T-helper 2 cell (primary cell): ENCODE data around the gene POLR3C.

ENCODE experiments used
- DNase-seq, 5 experiments: peaks; one replicate each; pipeline versions ENCODE4 v3.0.0 to v3.0.0-alpha.2; 2012 to 2022

The POLR3C gene

DNA sequence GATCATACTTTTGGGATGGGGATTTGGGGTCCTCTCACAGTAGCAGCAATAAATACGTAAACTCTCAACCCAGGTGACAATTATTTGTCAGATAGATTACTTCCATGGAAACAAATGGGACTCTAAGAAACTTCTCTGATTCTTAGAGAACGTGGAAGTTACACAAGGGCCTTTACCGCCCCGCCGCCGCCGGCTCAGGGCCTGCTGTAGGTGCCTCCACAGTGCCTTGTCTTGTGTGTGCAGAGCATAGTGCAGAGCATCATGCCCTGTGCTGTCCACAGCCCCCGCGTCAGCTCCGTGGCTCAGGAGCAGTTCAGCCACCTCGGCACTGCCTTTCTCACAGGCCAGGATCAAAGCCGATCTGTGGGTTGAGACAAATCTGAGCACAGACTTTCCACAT lies 50.6 kb downstream of the POLR3C start:
- no peak for DNase-seq

DNA sequence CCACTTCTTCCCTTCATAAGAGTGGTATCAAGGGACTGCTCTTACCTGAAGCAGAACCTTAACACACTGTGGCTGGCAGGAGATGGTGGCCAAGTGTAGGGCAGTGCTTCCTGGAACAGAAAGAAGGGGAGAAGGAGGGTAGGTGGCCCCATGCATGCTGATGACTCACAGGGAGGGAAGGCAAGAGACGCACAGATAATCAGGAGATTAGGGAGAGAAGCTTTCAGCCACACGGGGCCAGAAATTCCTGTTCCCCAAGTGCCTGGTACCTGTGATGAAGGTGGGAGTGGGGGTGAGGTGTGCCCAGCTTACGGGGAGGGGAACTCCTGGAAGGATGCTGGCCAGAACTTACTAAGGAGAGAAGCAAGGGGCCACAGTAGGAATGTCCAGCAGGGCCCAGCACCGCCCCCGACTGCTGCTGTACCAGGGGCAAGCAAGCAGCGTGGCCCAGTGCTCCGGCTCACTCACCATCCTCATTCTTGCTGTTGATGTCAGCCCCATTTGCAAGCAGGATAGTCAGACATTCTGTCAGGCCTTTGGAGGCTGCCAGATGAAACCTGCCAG lies 54.0 kb downstream of the POLR3C start:
- DNase-seq, result no peak

GRCh38 chr1:145878724-145879123 lies 54.7 kb downstream of the POLR3C start:
- DNase-seq, result no peak

- DNase-seq, result no peak
Observed at GRCh38 chr1:145879775-145880174, 55.8 kb downstream of the POLR3C start.

- no peak for DNase-seq
Observed at GRCh38 chr1:145884675-145885074, 60.7 kb downstream of the POLR3C start.

- peak; percentile 72 to 86 (median 85) for DNase-seq
Observed at GRCh38 chr1:145885738-145886287, 61.8 kb downstream of the POLR3C start, which contains the start of gene ANKRD35. TSS of gene ANKRD35 (minus strand) at chr1:145885866. CDS start at chr1:145885758, 108 bp downstream.

GRCh38 chr1:145886390-145886789 lies 62.4 kb downstream of the POLR3C start:
- no peak for DNase-seq

- DNase-seq, result no peak
Observed at GRCh38 chr1:145886816-145887215, 62.8 kb downstream of the POLR3C start.

- no peak for DNase-seq
Observed at GRCh38 chr1:145887631-145888030, 63.6 kb downstream of the POLR3C start.

DNA sequence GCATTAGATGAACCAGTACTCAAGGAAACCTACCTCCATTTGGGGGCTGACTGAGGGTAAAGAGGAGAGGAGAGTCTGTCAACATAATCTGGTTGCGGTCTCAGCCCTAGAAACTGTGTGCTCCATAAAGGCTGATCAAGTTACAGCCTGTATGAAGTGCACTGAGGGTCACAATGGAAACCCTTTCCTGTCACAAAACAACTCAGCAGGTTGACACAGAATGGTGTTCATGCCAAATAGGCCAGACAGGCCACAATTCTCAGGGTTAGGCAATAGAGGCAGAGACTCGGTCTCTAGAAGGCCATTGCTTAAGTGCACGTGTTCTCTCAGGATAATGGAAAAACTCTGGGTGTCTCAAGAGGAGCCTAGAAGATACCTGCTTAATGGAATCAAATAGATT lies 65.7 kb downstream of the POLR3C start:
- no peak for DNase-seq

DNA sequence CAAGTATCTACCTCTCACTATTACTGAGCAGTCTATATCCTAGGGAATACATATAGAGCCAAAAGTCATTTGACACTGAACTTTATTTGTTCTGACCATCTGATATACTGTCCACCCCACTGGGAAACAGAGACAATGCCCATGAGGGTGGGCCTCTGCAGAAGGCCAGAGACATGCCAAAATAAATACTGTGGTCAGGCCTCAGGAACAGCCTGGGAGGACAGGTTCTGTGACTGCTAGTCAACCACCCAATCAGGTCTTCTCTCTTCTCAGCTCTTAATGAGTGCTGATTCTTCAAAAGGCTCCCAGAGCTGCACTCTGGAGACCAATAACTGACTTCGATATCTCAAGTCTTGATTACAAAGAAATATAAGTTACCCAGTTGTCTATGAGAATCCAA lies 67.1 kb downstream of the POLR3C start:
- no peak for DNase-seq

- DNase-seq, result peak in 3 of 5 experiments; percentile 31 to 44 (median 35)
Observed at GRCh38 chr1:145891587-145892485, 67.8 kb downstream of the POLR3C start.

GRCh38 chr1:145892486-145893087 lies 68.6 kb downstream of the POLR3C start:
- no peak for DNase-seq

GRCh38 chr1:145893306-145894055 lies 69.5 kb downstream of the POLR3C start:
- no peak for DNase-seq
